Mesenteric fat pad (tissue), 1 donor: ENCODE data around the gene TRPC6. TPM values are rescaled to one million over a fixed set of nuclear protein-coding genes. Genes with fewer than 3 reads are reported as not detected.

Source experiments
- microRNA-seq: library from miRNA; unstranded; fragments of <30 nt; microRNA quantifications from one replicate; pipeline ENCODE4 v1.2.0, GENCODE V29; 2020; ENCODE audit warnings: borderline number of aligned reads
- total RNA-seq: library from RNA; stranded (reverse); fragmentation: NEBNext Ultra II Directional; extraction: Animal tissue kit (Norgen Biotek cat#: 25700); gene quantifications from one replicate; pipeline ENCODE4 v1.2.1, GENCODE V29; 2021
- donor health status: DM: yes; HTN: yes; CAD: no.

TRPC6 gene
- total RNA-seq, 1 donor from 2014 or later: 2.6 TPM

Small RNAs within 50 kb of the gene (microRNA-seq; reads per million reads assigned to microRNA genes)
- gene MIR3920: not detected
